SU-DHL-6 (cell line): ENCODE data around the gene DOK7.

Experiments used
- CTCF ChIP-seq: fragments of 200-600 bp; sonication (generic); IDR thresholded peaks from one replicate; pipeline ENCODE4 v1.5.1; 2017; ENCODE audit warnings: antibody characterized with exemption, mild to moderate bottlenecking, low read length, moderate library complexity; ENCODE audit not compliant: insufficient read depth, poor library complexity, severe bottlenecking
- EZH2phosphoT487 ChIP-seq: fragments of 200-600 bp; sonication (generic), shearing (Covaris generic); conservative IDR thresholded peaks from 2 replicates; pipeline ENCODE4 v1.6.1; 2018; ENCODE audit warnings: mild to moderate bottlenecking, antibody characterized with exemption, low read length, moderate library complexity, mixed read lengths

GRCh38 chr4:3436798-3437581 lies 26.1 kb upstream of the DOK7 start:
- TF ChIP-seq CTCF (no peak), EZH2phosphoT487 (no peak)
